Karpas-422 (cell line): ENCODE measurements around the gene SCRG1. TPM values are rescaled to one million over a fixed set of nuclear protein-coding genes. Genes with fewer than 3 reads are reported as not detected.

Experiments used
- DNase-seq: peaks from one replicate; pipeline ENCODE4 v3.0.0-alpha.2; 2015
- H2AFZ ChIP-seq: fragments of 200-600 bp; sonication (generic); 2 replicates; pipeline ENCODE4 v1.6.1; 2014; ENCODE audit warnings: antibody characterized with exemption, low read length, mixed read lengths
- H3K27ac ChIP-seq: fragments of 200-600 bp; sonication (generic); 2 replicates; pipeline ENCODE4 v1.5.1; 2014; ENCODE audit warnings: mild to moderate bottlenecking, low read length, moderate library complexity
- H3K27me3 ChIP-seq: fragments of 200-600 bp; sonication (generic); 2 replicates; pipeline ENCODE4 v1.6.1; 2014; ENCODE audit warnings: low read length, mixed read lengths
- H3K36me3 ChIP-seq: fragments of 200-600 bp; sonication (generic); 2 replicates; pipeline ENCODE4 v1.6.1; 2014; ENCODE audit warnings: low read length, mixed read lengths; ENCODE audit not compliant: insufficient read depth
- H3K4me1 ChIP-seq: fragments of 200-600 bp; sonication (generic); 2 replicates; pipeline ENCODE4 v1.6.1; 2014; ENCODE audit warnings: mild to moderate bottlenecking, low read length, mixed read lengths
- H3K4me2 ChIP-seq: fragments of 200-600 bp; sonication (generic); 2 replicates; pipeline ENCODE4 v1.6.1; 2014; ENCODE audit warnings: low read length, low read depth, mild to moderate bottlenecking; ENCODE audit not compliant: poor library complexity, severe bottlenecking
- H3K4me3 ChIP-seq: fragments of 200-600 bp; sonication (generic); 2 replicates; pipeline ENCODE4 v1.5.1; 2014; ENCODE audit warnings: mild to moderate bottlenecking, antibody characterized with exemption, low read length, mixed read lengths
- H3K79me2 ChIP-seq: fragments of 200-600 bp; sonication (generic); 2 replicates; pipeline ENCODE4 v1.6.1; 2014; ENCODE audit warnings: mild to moderate bottlenecking, low read length, mixed read lengths
- H3K9ac ChIP-seq: fragments of 200-600 bp; sonication (generic); 2 replicates; pipeline ENCODE4 v1.6.0; 2014; ENCODE audit warnings: low read length
- H3K9me2 ChIP-seq: fragments of 200-600 bp; sonication (generic), shearing (Covaris generic); replicated peaks from 2 replicates; pipeline ENCODE4 v1.6.0; 2014; ENCODE audit warnings: mild to moderate bottlenecking, low read length, moderate library complexity; ENCODE audit not compliant: insufficient read depth
- H3K9me3 ChIP-seq: fragments of 300-700, 200-600 bp; sonication (generic); 2 replicates; pipeline ENCODE4 v1.6.1; 2014; ENCODE audit warnings: low read length, mixed read lengths
- H4K20me1 ChIP-seq: fragments of 200-600 bp; sonication (generic); 2 replicates; pipeline ENCODE4 v1.6.1; 2014; ENCODE audit warnings: mild to moderate bottlenecking, antibody characterized with exemption, low read length, low read depth; ENCODE audit not compliant: insufficient read depth
- small RNA-seq: library from RNA; depleted of rRNA; stranded (forward); fragments of <200 nt; gene quantifications from one replicate; pipeline ENCODE3, GENCODE V24; 2014
- total RNA-seq: library from RNA; depleted of rRNA; stranded (reverse); fragments of >200 nt; shearing (Covaris generic); gene quantifications from 2 replicates; pipeline ENCODE4 v1.2.3, GENCODE V29; 2014; ENCODE audit warnings: low replicate concordance; rRNA removed

Gene SCRG1
- total RNA-seq, 1 experiment from 2014 or later, result not detected

DNA sequence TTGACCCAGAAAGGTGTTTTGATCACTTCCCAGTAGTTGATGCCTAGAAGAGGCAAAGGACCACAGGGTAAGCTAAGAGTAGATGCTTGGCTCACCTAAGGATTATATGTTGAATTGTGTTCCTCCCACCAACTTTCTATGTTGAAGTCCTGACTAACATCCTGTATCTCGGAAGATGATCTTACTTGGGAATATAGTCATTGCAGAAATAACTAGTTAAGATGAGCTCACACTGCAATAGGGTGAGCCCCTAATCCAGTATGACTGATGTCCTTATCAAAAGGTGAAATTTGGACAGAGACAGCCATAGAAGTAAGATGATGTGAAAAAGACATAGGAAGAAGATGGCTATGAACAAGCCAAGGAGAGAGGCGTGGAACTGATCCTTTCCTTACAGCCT is 61.5 kb downstream of the SCRG1 start:
- Histone ChIP-seq H3K36me3 (peaks cover 3% of the 10 kb centered on the region; the same call in 1 of the 2 replicates), H3K27me3 (no peaks in the 10 kb centered on the region), H2AFZ (no peak overlapping the region), H3K27ac (no peak overlapping the region), H3K4me3 (no peak overlapping the region), H3K4me2 (no peak overlapping the region), H4K20me1 (no peaks in the 10 kb centered on the region), H3K9ac (no peak overlapping the region), H3K79me2 (peaks cover 16% of the 10 kb centered on the region), H3K9me3 (no peaks in the 10 kb centered on the region), H3K4me1 (peaks cover 21% of the 10 kb centered on the region), H3K9me2 (no peaks in the 10 kb centered on the region)
- DNase-seq, result no peak

DNA sequence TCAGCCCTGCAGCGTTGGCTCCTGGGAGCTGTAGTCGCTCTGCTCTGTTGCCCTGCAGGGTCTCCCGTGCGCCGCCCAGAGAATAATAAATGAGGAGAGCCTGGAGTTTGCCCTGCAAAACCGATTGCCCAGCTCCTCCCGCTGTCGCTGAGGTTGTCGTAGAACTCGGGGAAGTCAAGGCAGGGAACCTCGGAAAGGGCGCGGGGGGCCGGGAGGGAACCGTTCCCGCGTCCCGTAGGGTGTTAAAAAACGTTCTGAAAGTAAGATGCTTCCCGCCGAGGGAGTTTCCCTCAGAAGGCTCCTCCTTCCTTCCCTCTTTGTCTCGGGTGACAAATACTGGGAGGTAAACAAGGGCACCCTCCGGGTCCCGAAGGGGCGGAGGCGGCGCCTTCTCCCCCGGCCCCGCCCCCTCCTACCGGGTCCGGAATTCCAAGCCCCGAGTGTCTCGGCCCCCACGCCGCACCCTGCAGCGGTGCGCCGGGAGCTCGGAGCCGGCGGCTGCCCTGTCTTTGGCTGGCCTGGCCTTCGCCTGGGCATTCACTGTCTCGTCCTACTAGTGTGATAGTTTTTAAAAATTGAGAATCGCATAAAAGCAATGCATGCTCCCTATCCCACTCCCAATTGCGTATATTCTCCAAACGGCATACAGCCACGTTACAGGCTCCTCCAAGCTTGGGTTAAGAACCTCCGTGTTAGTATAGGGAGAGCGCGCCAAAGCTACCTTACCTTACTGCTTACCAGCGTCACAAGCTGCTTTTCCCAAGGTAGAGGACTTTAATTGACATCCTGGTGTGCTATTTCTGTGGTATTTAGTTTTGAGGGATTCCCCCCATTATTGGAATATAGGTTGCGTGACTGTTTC is 63.8 kb downstream of the SCRG1 start:
- peaks cover 25% of the 10 kb centered on the region for H3K79me2 ChIP-seq

More for the DNA sequence above, 63.8 kb downstream of the SCRG1 start:
- Histone ChIP-seq H3K4me1 (peaks cover 30% of the 10 kb centered on the region), H3K4me2 (peak overlapping the region; percentile 74), H3K27me3 (no peaks in the 10 kb centered on the region), H4K20me1 (no peaks in the 10 kb centered on the region), H3K27ac (0 out of 2 replicates have a peak overlapping the region, but pooled peaks have one; percentile 61), H3K4me3 (peak overlapping the region; percentile 85), H3K9ac (peak overlapping the region; percentile 81), H2AFZ (no peak overlapping the region; the same call in 1 of the 2 replicates), H3K9me3 (no peaks in the 10 kb centered on the region), H3K36me3 (peaks cover 20% of the 10 kb centered on the region), H3K9me2 (no peaks in the 10 kb centered on the region)
- peak; percentile 55 for DNase-seq

Small RNA genes within 50 kb of the gene (small RNA-seq; reads per million reads assigned to genes)
- gene RNU6-1096P, result not detected

Other genes starting within 250 kb of the SCRG1 start
- gene GALNT7, start 230.3 kb downstream of the SCRG1 start, total RNA-seq, result 17.0 and 28.9 TPM in 2 replicates
- 101 and 155 TPM in 2 replicates for gene HMGB2, start 64.8 kb downstream of the SCRG1 start, total RNA-seq
- gene SAP30, start 28.2 kb downstream of the SCRG1 start, total RNA-seq, result 2.0 and 11.9 TPM in 2 replicates
- gene HAND2, start 131.1 kb upstream of the SCRG1 start, total RNA-seq, result not detected in 2 replicates